Forelimb muscle (tissue), 1 donor: ENCODE data around the gene RASD2. TPM values are rescaled to one million over a fixed set of nuclear protein-coding genes. Genes with fewer than 3 reads are reported as not detected.
A peak's percentile ranks its signal among the peaks of the same experiment; 100 is the strongest.

Source experiments
- DNase-seq: peaks from one replicate; pipeline ENCODE4 v3.0.0-alpha.2; 2013; ENCODE audit warnings: low read depth
- polyA plus RNA-seq: library from polyadenylated mRNA; unstranded; fragments of 120-200 nt; gene quantifications from one replicate; pipeline ENCODE4 v1.2.1, GENCODE V29; 2013; ENCODE audit not compliant: insufficient read length

RASD2 gene
- polyA plus RNA-seq, 1 donor: 20.8 TPM

- no peak for DNase-seq
Observed at GRCh38 chr22:35518811-35519210, 21.8 kb upstream of the RASD2 start.

- no peak for DNase-seq
Observed at GRCh38 chr22:35519306-35520000, 21.2 kb upstream of the RASD2 start.

GRCh38 chr22:35521358-35522224 is 19.0 kb upstream of the RASD2 start:
- no peak for DNase-seq

GRCh38 chr22:35522225-35523149 is 18.1 kb upstream of the RASD2 start:
- DNase-seq: no peak

- DNase-seq: no peak
Observed at GRCh38 chr22:35523167-35523947, 17.3 kb upstream of the RASD2 start.

GRCh38 chr22:35524966-35525686 is 15.5 kb upstream of the RASD2 start:
- peak; percentile 46 for DNase-seq

GRCh38 chr22:35525687-35526332 is 14.8 kb upstream of the RASD2 start:
- no peak for DNase-seq

GRCh38 chr22:35526333-35526979 is 14.2 kb upstream of the RASD2 start:
- no peak for DNase-seq

GRCh38 chr22:35528927-35529326 is 11.7 kb upstream of the RASD2 start:
- DNase-seq: no peak

GRCh38 chr22:35530700-35531099 is 9.9 kb upstream of the RASD2 start:
- no peak for DNase-seq

- no peak for DNase-seq
Observed at GRCh38 chr22:35531202-35531601, 9.4 kb upstream of the RASD2 start.

- DNase-seq: no peak
Observed at GRCh38 chr22:35531676-35532075, 9.0 kb upstream of the RASD2 start.

GRCh38 chr22:35533365-35534029 is 7.1 kb upstream of the RASD2 start:
- no peak for DNase-seq

GRCh38 chr22:35534091-35534490 is 6.5 kb upstream of the RASD2 start:
- no peak for DNase-seq

- no peak for DNase-seq
Observed at GRCh38 chr22:35537232-35537631, 3.4 kb upstream of the RASD2 start.

GRCh38 chr22:35538801-35539321 is 1.8 kb upstream of the RASD2 start:
- DNase-seq: no peak

- no peak for DNase-seq
Observed at GRCh38 chr22:35539487-35539886, 1.1 kb upstream of the RASD2 start.

- no peak for DNase-seq
Observed at GRCh38 chr22:35539910-35540594, 579 bp upstream of the RASD2 start.
